H1 (cell line): ENCODE results near the gene USPL1. TPM values are rescaled to one million over a fixed set of nuclear protein-coding genes. Genes with fewer than 3 reads are reported as not detected.

ENCODE experiments used
- CTCF ChIA-PET: fragments of 300-600 bp; sonication (Branson Sonifier 250); formaldehyde crosslinking; loops from one replicate; lab custom pipeline; 2021; ENCODE audit not compliant: partially characterized antibody; lab: Charles Lee
- POLR2A ChIA-PET: fragments of 300-600 bp; sonication (Branson Sonifier 250); formaldehyde crosslinking; loops from one replicate; lab custom pipeline; 2021; ENCODE audit warnings: inconsistent platforms; ENCODE audit not compliant: partially characterized antibody; lab: Charles Lee
- DNase-seq, 2 experiments: peaks; one replicate each; pipeline versions ENCODE4 v3.0.0 to v3.0.0-alpha.2; 2010 to 2022; ENCODE audit warnings: low spot score in 2 of 2, low read depth in 1 of 2, mixed read lengths in 1 of 2
- FAIRE-seq: peaks from 2 replicates; lab custom pipeline; 2011; peaks lifted over from hg19 to GRCh38; lab: Jason Lieb, UNC
- H2AFZ ChIP-seq: 2 replicates; pipeline ENCODE4 v1.8.1; 2012; ENCODE audit warnings: low read length, inconsistent platforms
- H2AK5ac ChIP-seq: 2 replicates; pipeline ENCODE4 v1.6.1; 2013; ENCODE audit warnings: low read depth, low read length
- H2BK120ac ChIP-seq: replicated peaks from 2 replicates; pipeline ENCODE3; 2013; ENCODE audit warnings: low read depth, low read length, inconsistent platforms
- H2BK12ac ChIP-seq: 2 replicates; pipeline ENCODE4 v1.6.1; 2013; ENCODE audit warnings: low read depth, low read length
- H2BK15ac ChIP-seq: 2 replicates; pipeline ENCODE4 v1.6.1; 2013; ENCODE audit warnings: low read length
- H2BK20ac ChIP-seq: 2 replicates; pipeline ENCODE4 v1.6.1; 2013; ENCODE audit warnings: low read length
- H2BK5ac ChIP-seq: 2 replicates; pipeline ENCODE4 v1.6.1; 2013; ENCODE audit warnings: low read depth, low read length
- H3K14ac ChIP-seq: 2 replicates; pipeline ENCODE4 v1.6.1; 2013; ENCODE audit warnings: inconsistent platforms; ENCODE audit not compliant: insufficient read length
- H3K18ac ChIP-seq: 2 replicates; pipeline ENCODE4 v1.6.1; 2013; ENCODE audit warnings: low read length; ENCODE audit errors: extremely low read depth
- H3K23ac ChIP-seq: 2 replicates; pipeline ENCODE4 v1.6.1; 2013; ENCODE audit warnings: inconsistent platforms; ENCODE audit not compliant: insufficient read length
- H3K23me2 ChIP-seq: 2 replicates; pipeline ENCODE4 v1.6.1; 2013; ENCODE audit warnings: low read depth, low read length
- H3K27ac ChIP-seq: 2 replicates; pipeline ENCODE4 v1.6.1; 2011; ENCODE audit warnings: low read depth, low read length, inconsistent platforms
- H3K27me3 ChIP-seq, 4 experiments: replicated peaks in 1 of 4; 1 replicate in 1 of 4; 2 replicates in 3 of 4; pipeline versions ENCODE4 v1.6.1 to v1.8.1; 2011 to 2013; ENCODE audit warnings: low read length in 3 of 4, mild to moderate bottlenecking in 3 of 4, inconsistent platforms in 2 of 4, mixed read lengths in 2 of 4, moderate library complexity in 1 of 4; ENCODE audit not compliant: control insufficient read depth in 3 of 4, insufficient read depth in 3 of 4; ENCODE audit errors: extremely low read depth in 1 of 4
- H3K36me3 ChIP-seq, 4 experiments: 2 replicates each; pipeline versions ENCODE4 v1.6.1 to v1.8.1; 2011 to 2013; ENCODE audit warnings: mild to moderate bottlenecking in 4 of 4, low read length in 3 of 4, moderate library complexity in 2 of 4, control low read depth in 1 of 4, inconsistent platforms in 1 of 4; ENCODE audit not compliant: insufficient read depth in 4 of 4, control insufficient read depth in 2 of 4
- H3K4ac ChIP-seq: replicated peaks from 2 replicates; pipeline ENCODE3; 2013; ENCODE audit warnings: low read length, low read depth, mixed read lengths, inconsistent platforms; ENCODE audit not compliant: insufficient read length
- H3K4me1 ChIP-seq, 4 experiments: replicated peaks in 1 of 4; 1 replicate in 1 of 4; 2 replicates in 3 of 4; pipeline versions ENCODE4 v1.6.1 to v1.8.1; 2011 to 2013; ENCODE audit warnings: low read length in 3 of 4, inconsistent platforms in 2 of 4, mixed read lengths in 1 of 4; ENCODE audit not compliant: insufficient read depth in 4 of 4, control insufficient read depth in 3 of 4
- H3K4me2 ChIP-seq, 2 experiments: 2 replicates each; pipeline versions ENCODE4 v1.6.1 to v1.8.1; 2011 to 2013; ENCODE audit warnings: low read depth in 2 of 2, low read length in 2 of 2, control low read depth in 1 of 2, inconsistent platforms in 1 of 2, mild to moderate bottlenecking in 1 of 2; ENCODE audit not compliant: insufficient read depth in 1 of 2
- H3K4me3 ChIP-seq, 4 experiments: fragments of 200-600, 300-600 bp in 1 of 4; sonication (generic), shearing (Covaris generic), sonication (Bioruptor Twin) in 1 of 4; 2 replicates each; pipeline versions ENCODE4 v1.5.1 to v1.8.1; 2011 to 2016; ENCODE audit warnings: low read length in 4 of 4, low read depth in 3 of 4, control low read depth in 2 of 4, inconsistent platforms in 2 of 4, mild to moderate bottlenecking in 2 of 4, mixed read lengths in 1 of 4, moderate library complexity in 1 of 4; ENCODE audit not compliant: insufficient read depth in 2 of 4; ENCODE audit errors: extremely low read depth in 1 of 4
- H3K56ac ChIP-seq: replicated peaks from 2 replicates; pipeline ENCODE3; 2013; ENCODE audit warnings: low read depth, mild to moderate bottlenecking, mixed read lengths, low read length, inconsistent platforms; ENCODE audit not compliant: insufficient read length
- H3K79me1 ChIP-seq: 2 replicates; pipeline ENCODE4 v1.6.1; 2013; ENCODE audit warnings: low read depth, low read length, control low read depth
- H3K79me2 ChIP-seq, 2 experiments: 2 replicates each; pipeline versions ENCODE4 v1.6.1 to v1.8.1; 2012 to 2013; ENCODE audit warnings: low read length in 2 of 2, mild to moderate bottlenecking in 2 of 2, inconsistent platforms in 1 of 2; ENCODE audit not compliant: insufficient read depth in 2 of 2, control insufficient read depth in 1 of 2
- H3K9ac ChIP-seq, 4 experiments: replicated peaks in 1 of 4; 1 replicate in 1 of 4; 2 replicates in 3 of 4; pipeline versions ENCODE4 v1.6.1 to v1.8.1; 2011 to 2013; ENCODE audit warnings: low read depth in 3 of 4, low read length in 3 of 4, control low read depth in 2 of 4, mild to moderate bottlenecking in 2 of 4, moderate library complexity in 2 of 4, inconsistent platforms in 1 of 4; ENCODE audit errors: extremely low read depth in 1 of 4
- H3K9me3 ChIP-seq, 2 experiments: 2 replicates each; pipeline versions ENCODE4 v1.6.1 to v1.8.1; 2012 to 2013; ENCODE audit warnings: mild to moderate bottlenecking in 2 of 2, moderate library complexity in 2 of 2, control low read depth in 1 of 2, inconsistent platforms in 1 of 2, low read depth in 1 of 2, low read length in 1 of 2, mixed read lengths in 1 of 2; ENCODE audit not compliant: insufficient read depth in 2 of 2
- H4K20me1 ChIP-seq, 2 experiments: replicated peaks in 1 of 2; 2 replicates each; pipeline versions ENCODE3 to v1.8.1; 2011 to 2013; ENCODE audit warnings: inconsistent platforms in 2 of 2, low read length in 2 of 2, mild to moderate bottlenecking in 1 of 2; ENCODE audit not compliant: insufficient read depth in 2 of 2, control insufficient read depth in 1 of 2
- H4K5ac ChIP-seq: 2 replicates; pipeline ENCODE4 v1.6.1; 2013; ENCODE audit warnings: low read length, low read depth, mixed read lengths, inconsistent platforms; ENCODE audit not compliant: insufficient read length
- H4K8ac ChIP-seq: 2 replicates; pipeline ENCODE4 v1.8.0; 2013; ENCODE audit warnings: mild to moderate bottlenecking, moderate library complexity, low read length, inconsistent platforms; ENCODE audit not compliant: insufficient read depth; ENCODE audit errors: extremely low read depth
- H4K91ac ChIP-seq: replicated peaks from 2 replicates; pipeline ENCODE3; 2013; ENCODE audit warnings: low read length, mixed read lengths, inconsistent platforms; ENCODE audit not compliant: insufficient read length
- ASH2L ChIP-seq: fragments of 200-600, 300-600 bp; sonication (generic); IDR thresholded peaks from one replicate; pipeline ENCODE4 v1.7.1; 2017; ENCODE audit warnings: low read length
- ATF2 ChIP-seq: IDR thresholded peaks from 2 replicates; pipeline ENCODE4 v1.6.1; 2012; ENCODE audit warnings: low read length, inconsistent platforms
- CBX8 ChIP-seq: fragments of 300-800, 300-1000 bp; sonication (generic); IDR thresholded peaks from 2 replicates; pipeline ENCODE4 v1.7.1; 2016; ENCODE audit warnings: low read depth, low read length, borderline replicate concordance
- CEBPB ChIP-seq: IDR thresholded peaks from 2 replicates; pipeline ENCODE4 v1.6.1; 2012; ENCODE audit warnings: low read depth, low read length
- CREB1 ChIP-seq: IDR thresholded peaks from 2 replicates; pipeline ENCODE4 v1.6.1; 2012; ENCODE audit warnings: inconsistent platforms
- CTBP2 ChIP-seq: IDR thresholded peaks from 2 replicates; pipeline ENCODE4 v1.7.0; 2011; ENCODE audit warnings: borderline replicate concordance, mild to moderate bottlenecking, moderate library complexity, mixed read lengths, low read length; ENCODE audit not compliant: insufficient read depth, insufficient read length
- GABPA ChIP-seq: IDR thresholded peaks from 2 replicates; pipeline ENCODE4 v1.6.1; 2011; ENCODE audit warnings: mild to moderate bottlenecking, low read length, moderate library complexity, borderline replicate concordance; ENCODE audit not compliant: insufficient read depth
- KDM1A ChIP-seq: fragments of 200-600, 300-600 bp; sonication (generic); IDR thresholded peaks from 2 replicates; pipeline ENCODE4 v1.7.1; 2016; ENCODE audit warnings: mild to moderate bottlenecking, low read length, borderline replicate concordance
- MAFK ChIP-seq: IDR thresholded peaks from 2 replicates; pipeline ENCODE4 v1.6.1; 2012; ENCODE audit warnings: low read depth, mild to moderate bottlenecking, improper control_type of control experiment, low read length
- RAD21 ChIP-seq, 2 experiments: IDR thresholded peaks in 1 of 2; conservative IDR thresholded peaks in 1 of 2; 2 replicates each; pipeline ENCODE4 v1.6.1; 2011; ENCODE audit warnings: low read depth in 2 of 2, low read length in 2 of 2, improper control_type of control experiment in 1 of 2, inconsistent platforms in 1 of 2, mild to moderate bottlenecking in 1 of 2, moderate library complexity in 1 of 2
- SIX5 ChIP-seq: IDR thresholded peaks from 2 replicates; pipeline ENCODE4 v1.6.1; 2011; ENCODE audit warnings: mild to moderate bottlenecking, low read depth, low read length
- SP2 ChIP-seq: IDR thresholded peaks from 2 replicates; pipeline ENCODE4 v1.6.1; 2012; ENCODE audit warnings: mild to moderate bottlenecking, low read length, inconsistent platforms
- SP4 ChIP-seq: IDR thresholded peaks from 2 replicates; pipeline ENCODE4 v1.6.1; 2012; ENCODE audit warnings: low read length, inconsistent platforms
- SRF ChIP-seq: IDR thresholded peaks from 2 replicates; pipeline ENCODE4 v1.6.1; 2011; ENCODE audit warnings: mild to moderate bottlenecking, low read depth, low read length, moderate library complexity
- WGBS, 2 experiments: shearing (Covaris generic) in 1 of 2; methylation state at CpG; one replicate each; pipeline versions ENCODE4 v1.1.6 to v1.1.7; 2013 to 2015; ENCODE audit warnings: low lambda C conversion rate in 2 of 2, mixed read lengths in 2 of 2, inconsistent platforms in 1 of 2, low coverage in 1 of 2, missing lambda C conversion rate in 1 of 2; ENCODE audit not compliant: insufficient replicate concordance in 2 of 2, insufficient coverage in 1 of 2, insufficient read length in 1 of 2; ENCODE audit errors: extremely low coverage in 1 of 2, missing lambda C conversion rate in 1 of 2; 5-methylcytosine and 5-hydroxymethylcytosine counted together
- polyA plus RNA-seq, 7 experiments: library from polyadenylated mRNA; depleted of rRNA in 3 of 7; stranded (reverse) in 5 of 7; unstranded in 2 of 7; fragments of >200 nt in 5 of 7; fragments of 200-250 nt in 2 of 7; gene quantifications; 1 replicate in 5 of 7; 2 replicates in 1 of 7; 4 replicates in 1 of 7; pipeline versions ENCODE4 v1.2.1 to v1.2.3, GENCODE V29; 2011 to 2013; ENCODE audit warnings: missing spikeins in 2 of 7, mixed read lengths in 2 of 7
- total RNA-seq: library from RNA; stranded (reverse); fragmentation: NEBNext Ultra II Directional; extraction: Animal tissue kit (Norgen Biotek cat#: 25700); gene quantifications from 2 replicates; pipeline ENCODE4 v1.2.1, GENCODE V29; 2021

USPL1 gene
- total and polyA plus RNA-seq, 2 of the 8 experiments (the other 6 are each of a cell fraction or from before 2014, with no cell fraction given) = 6.3 to 17.1 TPM

- Histone ChIP-seq H3K9ac (no peak overlapping the region), H3K18ac (no peak overlapping the region), H4K8ac (no peak overlapping the region), H4K5ac (no peak overlapping the region), H3K4me1 (no peaks in the 10 kb centered on the region), H3K23ac (no peak overlapping the region), H4K20me1 (peaks cover 0 to 2% of the 10 kb centered on the region in 2 experiments), H3K4ac (no peak overlapping the region), H3K79me2 (peaks cover 6 to 61% of the 10 kb centered on the region in 2 experiments; a peak in 3 of 4 replicates), H3K27me3 (no peaks in the 10 kb centered on the region), H2BK120ac (no peak overlapping the region), H3K23me2 (no peaks in the 10 kb centered on the region), H3K4me2 (no peak overlapping the region), H2BK20ac (no peak overlapping the region), H2BK5ac (no peak overlapping the region), H3K79me1 (peaks cover 7% of the 10 kb centered on the region; the same call in 1 of the 2 replicates), H3K9me3 (no peaks in the 10 kb centered on the region), H3K4me3 (no peak overlapping the region), H3K56ac (no peak overlapping the region), H4K91ac (no peak overlapping the region), H3K27ac (no peak overlapping the region), H2BK12ac (no peak overlapping the region), H2AK5ac (no peak overlapping the region), H2BK15ac (no peak overlapping the region), H2AFZ (no peak overlapping the region), H3K36me3 (peaks cover 5 to 34% (median 19%) of the 10 kb centered on the region in 4 experiments; a peak in 7 of 8 replicates), H3K14ac (no peak overlapping the region)
- DNase-seq = no peak
- ChIA-PET POLR2A (no interaction called here), CTCF (no interaction called here)
- no peak for FAIRE-seq
- WGBS, 2 experiments = 95% methylated on average over 4 of the region's 4 CpGs; no CpG with 5 or more reads in 1 of the 2 experiments
- TF ChIP-seq CREB1 (no peak), SP4 (no peak), KDM1A (no peak), SP2 (no peak), MAFK (no peak), CBX8 (no peak), ASH2L (no peak), CTBP2 (no peak), SIX5 (no peak), RAD21 (IDR thresholded peaks at IDR 0.05 in 1 of 2, conservative IDR thresholded peaks at IDR 0.05 in 1 of 2; ENCODE audit: low read depth in 2 of 2, low read length in 2 of 2) (no peak), SRF (no peak), ATF2 (no peak), GABPA (no peak), CEBPB (no peak)
These were observed 16.1 kb downstream of the USPL1 start for GRCh38 chr13:30633861-30634260.
